ENCODE data around the gene ZNF232.
"Not testable (repeated sequence)": the region's sequence is repeated elsewhere in the genome, so short reads cannot be mapped to it uniquely, and the experiment has no call there.

ZNF232 gene

GRCh38 chr17:5111402-5112204 lies at the start of gene ZNF232:
Gene ZNF232 (minus strand): TSS chr17:5111878. CDS start chr17:5111822, 56 bp downstream.
- DNase-seq (ENCODE audit: low read depth in 2 of 3, low spot score in 2 of 3), result peak; percentile 79 to 89 (median 84)

- not testable (repeated sequence) for DNase-seq (ENCODE audit: low read depth in 2 of 3, low spot score in 2 of 3)
These were observed 49.0 kb upstream of the ZNF232 start for GRCh38 chr17:5160702-5161101.

GRCh38 chr17:5146122-5146521 lies 34.4 kb upstream of the ZNF232 start:
- DNase-seq (ENCODE audit: low read depth in 2 of 3, low spot score in 2 of 3), result not testable (repeated sequence)

GRCh38 chr17:5142877-5143276 lies 31.2 kb upstream of the ZNF232 start:
- not testable (repeated sequence) for DNase-seq (ENCODE audit: low read depth in 2 of 3, low spot score in 2 of 3)

- no peak for DNase-seq (ENCODE audit: low read depth in 2 of 3, low spot score in 2 of 3)
These were observed 27.7 kb upstream of the ZNF232 start for GRCh38 chr17:5139458-5139732.

- no peak for DNase-seq (ENCODE audit: low read depth in 2 of 3, low spot score in 2 of 3)
These were observed 27.2 kb upstream of the ZNF232 start for GRCh38 chr17:5138616-5139457.

GRCh38 chr17:5138198-5138544 lies 26.5 kb upstream of the ZNF232 start:
- not testable (repeated sequence) for DNase-seq (ENCODE audit: low read depth in 2 of 3, low spot score in 2 of 3)

GRCh38 chr17:5137511-5138197 lies 26.0 kb upstream of the ZNF232 start:
- DNase-seq (ENCODE audit: low read depth in 2 of 3, low spot score in 2 of 3), result not testable (repeated sequence)

GRCh38 chr17:5136580-5137412 lies 25.1 kb upstream of the ZNF232 start:
- DNase-seq (ENCODE audit: low read depth in 2 of 3, low spot score in 2 of 3), result not testable (repeated sequence)

GRCh38 chr17:5135726-5136579 lies 24.3 kb upstream of the ZNF232 start:
- no peak for DNase-seq (ENCODE audit: low read depth in 2 of 3, low spot score in 2 of 3)

GRCh38 chr17:5135131-5135712 lies 23.5 kb upstream of the ZNF232 start:
- DNase-seq (ENCODE audit: low read depth in 2 of 3, low spot score in 2 of 3), result not testable (repeated sequence)

GRCh38 chr17:5134571-5134970 lies 22.9 kb upstream of the ZNF232 start:
- DNase-seq (ENCODE audit: low read depth in 2 of 3, low spot score in 2 of 3), result not testable (repeated sequence)

GRCh38 chr17:5133961-5134360 lies 22.3 kb upstream of the ZNF232 start:
- DNase-seq (ENCODE audit: low read depth in 2 of 3, low spot score in 2 of 3), result not testable (repeated sequence)

- DNase-seq (ENCODE audit: low read depth in 2 of 3, low spot score in 2 of 3), result no peak
These were observed 21.6 kb upstream of the ZNF232 start for GRCh38 chr17:5133311-5133710.

GRCh38 chr17:5132503-5133225 lies 21.0 kb upstream of the ZNF232 start:
- not testable (repeated sequence) for DNase-seq (ENCODE audit: low read depth in 2 of 3, low spot score in 2 of 3)

- not testable (repeated sequence) for DNase-seq (ENCODE audit: low read depth in 2 of 3, low spot score in 2 of 3)
These were observed 20.3 kb upstream of the ZNF232 start for GRCh38 chr17:5131799-5132502.

- DNase-seq (ENCODE audit: low read depth in 2 of 3, low spot score in 2 of 3), result no peak
These were observed 19.6 kb upstream of the ZNF232 start for GRCh38 chr17:5131146-5131715.

GRCh38 chr17:5130687-5131086 lies 19.0 kb upstream of the ZNF232 start:
- DNase-seq (ENCODE audit: low read depth in 2 of 3, low spot score in 2 of 3), result not testable (repeated sequence)
